ENCODE data around the gene WFDC1.

Gene WFDC1

GRCh38 chr16:84279881-84280280 is 14.8 kb upstream of the WFDC1 start:
- DNase-seq (ENCODE audit: low read depth), result no peak
- no peak overlapping the region for H3K4me3 ChIP-seq (ENCODE audit: low read length)
- no peak for TF ChIP-seq CTCF (IDR thresholded peaks at IDR 0.05; ENCODE audit: insufficient read depth, low read depth, low read length, missing control alignments)

- DNase-seq (ENCODE audit: low read depth), result peak; percentile 24
- no peak overlapping the region for H3K4me3 ChIP-seq (ENCODE audit: low read length)
- no peak for TF ChIP-seq CTCF (IDR thresholded peaks at IDR 0.05; ENCODE audit: insufficient read depth, low read depth, low read length, missing control alignments)
Measured at GRCh38 chr16:84281074-84281473, 13.6 kb upstream of the WFDC1 start.

- no peak overlapping the region for H3K4me3 ChIP-seq (ENCODE audit: low read length)
- no peak for TF ChIP-seq CTCF (IDR thresholded peaks at IDR 0.05; ENCODE audit: insufficient read depth, low read depth, low read length, missing control alignments)
- no peak for DNase-seq (ENCODE audit: low read depth)
Measured at GRCh38 chr16:84282533-84282932, 12.1 kb upstream of the WFDC1 start.

- H3K4me3 ChIP-seq (ENCODE audit: low read length), result no peak overlapping the region
- DNase-seq (ENCODE audit: low read depth), result no peak
- no peak for TF ChIP-seq CTCF (IDR thresholded peaks at IDR 0.05; ENCODE audit: insufficient read depth, low read depth, low read length, missing control alignments)
Measured at GRCh38 chr16:84283314-84284153, 11.1 kb upstream of the WFDC1 start.

- peak; percentile 23 for DNase-seq (ENCODE audit: low read depth)
- TF ChIP-seq CTCF (IDR thresholded peaks at IDR 0.05; ENCODE audit: insufficient read depth, low read depth, low read length, missing control alignments), result no peak
Measured at GRCh38 chr16:84284154-84284722, 10.4 kb upstream of the WFDC1 start.

GRCh38 chr16:84286578-84287240 is 8.0 kb upstream of the WFDC1 start:
- no peak overlapping the region for H3K4me3 ChIP-seq (ENCODE audit: low read length)
- no peak for DNase-seq (ENCODE audit: low read depth)
- TF ChIP-seq CTCF (IDR thresholded peaks at IDR 0.05; ENCODE audit: insufficient read depth, low read depth, low read length, missing control alignments), result no peak

More at GRCh38 chr16:84284154-84284722, 10.4 kb upstream of the WFDC1 start:
- H3K4me3 ChIP-seq (ENCODE audit: low read length), result no peak overlapping the region
